Measurements from ENCODE around the gene COPG2. TPM values are rescaled to one million over a fixed set of nuclear protein-coding genes. Genes with fewer than 3 reads are reported as not detected.

Gene COPG2
- total RNA-seq, 1 experiment from 2014 or later, result 77.7 TPM

GRCh38 chr7:130521258-130521951, 147.1 kb downstream of the COPG2 start:
- H3K18ac ChIP-seq (ENCODE audit: insufficient read length, low read depth, low read length), result no peak overlapping the region
- no peaks in the 10 kb centered on the region for H4K20me1 ChIP-seq (ENCODE audit: control insufficient read depth, insufficient read depth, insufficient read length)
- Mint-ChIP-seq H3K4me1 (no peaks in the 10 kb centered on the region), H3K27ac (no peak overlapping the region), H3K9me3 (no peaks in the 10 kb centered on the region), H3K27me3 (ENCODE audit: low read depth) (no peaks in the 10 kb centered on the region), H3K36me3 (ENCODE audit: insufficient read depth in 1 of 3, low read depth in 3 of 3) (no peaks in the 10 kb centered on the region), H3K4me3 (no peak overlapping the region)
- H3K27me3 ChIP-seq (ENCODE audit: insufficient read depth, low read length), result no peaks in the 10 kb centered on the region
- H3K9me3 ChIP-seq (ENCODE audit: control insufficient read depth, low read depth, low read length), result no peaks in the 10 kb centered on the region
- H2BK120ac ChIP-seq (ENCODE audit: low read depth, low read length, poor library complexity, severe bottlenecking), result no peak overlapping the region
- H3T11ph ChIP-seq (ENCODE audit: low read length), result no peak overlapping the region
- H3K79me2 ChIP-seq (ENCODE audit: insufficient read depth, low read length), result no peaks in the 10 kb centered on the region
- no peaks in the 10 kb centered on the region for H3K23me2 ChIP-seq (ENCODE audit: insufficient read length, low read depth, low read length, poor library complexity, severe bottlenecking)
- H2AK5ac ChIP-seq (ENCODE audit: insufficient read length, low read length), result no peak overlapping the region
- H2AFZ ChIP-seq (ENCODE audit: low read length), result no peak overlapping the region
- H3K27ac ChIP-seq (ENCODE audit: insufficient read length, low read depth, low read length), result no peak overlapping the region
- H3K79me1 ChIP-seq (ENCODE audit: insufficient read depth, low read depth, low read length, poor library complexity, severe bottlenecking), result no peaks in the 10 kb centered on the region
- H2BK20ac ChIP-seq (ENCODE audit: low read depth, low read length, poor library complexity, severe bottlenecking), result no peak overlapping the region
- DNase-seq, result no peak
- H3K56ac ChIP-seq (ENCODE audit: insufficient read length, low read depth, low read length), result no peak overlapping the region
- H3K4me1 ChIP-seq (ENCODE audit: insufficient read depth, low read length), result no peaks in the 10 kb centered on the region
- TF ChIP-seq, protein P1, sequence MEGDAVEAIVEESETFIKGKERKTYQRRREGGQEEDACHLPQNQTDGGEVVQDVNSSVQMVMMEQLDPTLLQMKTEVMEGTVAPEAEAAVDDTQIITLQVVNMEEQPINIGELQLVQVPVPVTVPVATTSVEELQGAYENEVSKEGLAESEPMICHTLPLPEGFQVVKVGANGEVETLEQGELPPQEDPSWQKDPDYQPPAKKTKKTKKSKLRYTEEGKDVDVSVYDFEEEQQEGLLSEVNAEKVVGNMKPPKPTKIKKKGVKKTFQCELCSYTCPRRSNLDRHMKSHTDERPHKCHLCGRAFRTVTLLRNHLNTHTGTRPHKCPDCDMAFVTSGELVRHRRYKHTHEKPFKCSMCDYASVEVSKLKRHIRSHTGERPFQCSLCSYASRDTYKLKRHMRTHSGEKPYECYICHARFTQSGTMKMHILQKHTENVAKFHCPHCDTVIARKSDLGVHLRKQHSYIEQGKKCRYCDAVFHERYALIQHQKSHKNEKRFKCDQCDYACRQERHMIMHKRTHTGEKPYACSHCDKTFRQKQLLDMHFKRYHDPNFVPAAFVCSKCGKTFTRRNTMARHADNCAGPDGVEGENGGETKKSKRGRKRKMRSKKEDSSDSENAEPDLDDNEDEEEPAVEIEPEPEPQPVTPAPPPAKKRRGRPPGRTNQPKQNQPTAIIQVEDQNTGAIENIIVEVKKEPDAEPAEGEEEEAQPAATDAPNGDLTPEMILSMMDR (conservative IDR thresholded peaks at IDR 0.05), result no peak
- H4K91ac ChIP-seq (ENCODE audit: insufficient read length, low read depth, low read length), result no peak overlapping the region
- H2BK12ac ChIP-seq (ENCODE audit: insufficient read length, low read depth, low read length), result no peak overlapping the region
- H2BK5ac ChIP-seq (ENCODE audit: insufficient read length, low read length), result no peak overlapping the region
- H3K4ac ChIP-seq (ENCODE audit: low read depth, low read length), result no peak overlapping the region
- no peak overlapping the region for H4K8ac ChIP-seq (replicated peaks; ENCODE audit: insufficient read length, low read depth, low read length)
- no peak overlapping the region for H3K4me2 ChIP-seq (ENCODE audit: insufficient read depth, insufficient read length, low read length)
- H3K23ac ChIP-seq (ENCODE audit: insufficient read length, low read depth, low read length), result no peak overlapping the region
- H3K14ac ChIP-seq (ENCODE audit: insufficient read depth, low read length), result no peak overlapping the region
- no peak overlapping the region for H2BK15ac ChIP-seq (ENCODE audit: low read depth, low read length)
- no peak overlapping the region for H3K9ac ChIP-seq (ENCODE audit: extremely low read depth, insufficient read length, low read length)
- no peak overlapping the region for H4K5ac ChIP-seq (ENCODE audit: insufficient read length, low read depth, low read length)
- WGBS (ENCODE audit: extremely low coverage, insufficient read length, low lambda C conversion rate), result no CpG with 5 or more reads among the region's 4 CpGs
